GM19328 (cell line): Measurements from ENCODE around the gene VWF.
"Not testable (repeated sequence)": the region's sequence is repeated elsewhere in the genome, so short reads cannot be mapped to it uniquely, and the experiment has no call there.

Experiments
- ATAC-seq: cut with Tn5 transposase; IDR thresholded peaks from one replicate; pipeline ENCODE4 v1.9.1; 2021; ENCODE audit warnings: mild to moderate bottlenecking, moderate library complexity; ENCODE audit not compliant: unreplicated experiment

The VWF gene

DNA sequence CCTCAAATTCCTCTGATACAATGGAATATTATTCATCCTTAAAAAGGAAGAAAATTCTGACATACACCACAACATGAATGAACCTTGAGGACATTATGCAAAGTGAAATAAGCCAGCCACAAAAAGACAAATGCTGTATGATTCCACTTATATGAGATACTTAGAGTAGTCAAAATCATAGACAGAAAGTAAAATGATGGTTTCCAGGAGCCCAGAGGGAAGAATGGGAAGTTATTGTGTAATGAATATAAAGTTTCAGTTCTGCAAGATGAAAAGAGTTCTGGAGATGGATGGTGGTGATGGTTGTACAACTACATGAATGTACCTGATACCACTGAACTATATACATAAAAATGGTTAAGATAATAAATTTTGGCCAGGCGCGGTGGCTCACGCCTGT lies 18.3 kb downstream of the VWF start:
- no peak for ATAC-seq

DNA sequence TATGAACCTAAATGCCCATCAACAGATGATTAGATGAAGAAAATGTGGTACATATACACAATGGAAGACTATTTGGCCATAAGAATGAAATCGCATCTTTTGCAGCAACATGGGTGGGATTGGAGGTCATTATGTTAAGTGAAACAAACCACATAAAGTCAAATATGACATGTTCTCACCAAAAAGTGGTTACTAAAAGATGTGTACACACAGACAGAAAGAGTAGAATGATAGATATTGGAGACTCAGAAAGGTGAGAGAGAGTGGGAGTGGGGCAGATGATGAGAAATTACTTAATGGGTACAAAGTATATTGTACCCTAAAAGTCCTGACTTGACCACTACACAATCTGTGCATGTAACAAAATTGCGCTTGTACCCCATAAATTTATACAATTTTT lies 19.6 kb downstream of the VWF start:
- ATAC-seq = no peak

DNA sequence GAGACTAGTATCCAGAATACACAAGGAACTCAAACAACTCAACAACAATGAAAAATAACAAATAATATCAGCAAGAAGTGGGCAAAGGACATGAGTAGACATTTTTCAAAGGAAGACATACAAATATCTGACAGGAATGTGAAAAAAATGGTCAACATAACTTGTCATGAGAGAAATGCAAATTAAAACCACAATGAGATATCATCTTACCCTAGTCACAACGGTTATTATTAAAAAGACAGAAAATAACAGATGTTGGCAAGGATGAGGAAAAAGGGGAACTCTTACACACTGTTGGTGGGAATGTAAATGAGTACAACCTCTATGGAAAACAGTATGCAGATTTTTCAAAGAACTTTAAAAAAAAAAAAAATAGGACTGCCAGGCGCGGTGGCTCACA lies 20.4 kb downstream of the VWF start:
- ATAC-seq = no peak

DNA sequence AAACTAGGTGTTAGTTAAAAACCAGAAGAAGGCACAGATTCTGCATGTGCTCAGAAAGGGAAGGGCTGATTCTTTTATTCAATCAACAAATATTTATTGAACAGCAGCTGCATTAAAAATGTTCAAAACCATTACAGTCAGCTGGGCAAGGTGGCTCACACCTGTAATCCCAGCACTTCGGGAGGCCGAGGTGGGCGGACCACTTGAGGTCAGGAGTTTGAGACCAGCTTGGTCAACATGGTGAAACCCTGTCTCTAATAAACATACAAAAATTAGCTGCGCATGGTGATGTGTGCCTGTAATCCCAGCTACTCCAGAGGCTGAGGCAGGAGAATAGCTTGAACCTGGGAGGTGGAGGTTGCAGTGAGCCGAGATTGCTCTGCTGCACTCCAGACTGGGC lies 22.4 kb downstream of the VWF start:
- ATAC-seq = not testable (repeated sequence)

DNA sequence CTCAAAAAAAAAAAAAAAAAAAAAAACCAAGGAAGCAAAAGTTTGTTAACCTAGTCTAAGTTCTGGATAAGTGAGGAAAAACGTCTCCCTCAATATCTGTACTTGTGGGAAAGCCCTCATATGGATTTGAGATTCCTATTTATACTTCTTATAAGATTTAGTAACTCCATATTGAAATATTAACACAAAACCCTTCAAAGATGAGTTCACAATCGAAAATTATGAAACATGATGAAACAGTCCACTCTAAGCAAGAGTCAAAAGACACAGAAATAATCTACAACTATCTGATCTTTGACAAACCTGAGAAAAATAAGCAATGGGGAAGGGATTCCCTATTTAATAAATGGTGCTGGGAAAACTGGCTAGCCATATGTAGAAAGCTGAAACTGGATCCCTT lies 25.2 kb downstream of the VWF start:
- ATAC-seq = no peak

DNA sequence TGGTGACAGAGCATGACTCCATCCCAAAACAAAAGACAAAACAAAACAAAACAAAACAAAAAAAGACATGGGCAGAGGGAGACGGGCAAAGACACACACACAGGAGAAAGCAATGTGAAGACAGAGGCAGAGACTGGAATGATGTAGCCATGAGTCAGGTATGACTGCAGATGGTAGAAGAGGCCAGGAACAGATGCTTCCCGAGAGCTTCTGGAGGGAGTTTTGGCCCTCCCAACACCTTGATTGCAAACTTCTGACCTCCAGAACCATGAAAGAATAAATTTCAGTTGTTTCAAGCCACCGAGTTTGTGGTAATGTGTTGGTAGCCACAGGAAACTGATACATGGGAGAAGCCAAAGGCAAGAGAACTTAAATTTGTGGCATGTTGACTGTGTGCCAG lies 27.1 kb downstream of the VWF start:
- no peak for ATAC-seq

DNA sequence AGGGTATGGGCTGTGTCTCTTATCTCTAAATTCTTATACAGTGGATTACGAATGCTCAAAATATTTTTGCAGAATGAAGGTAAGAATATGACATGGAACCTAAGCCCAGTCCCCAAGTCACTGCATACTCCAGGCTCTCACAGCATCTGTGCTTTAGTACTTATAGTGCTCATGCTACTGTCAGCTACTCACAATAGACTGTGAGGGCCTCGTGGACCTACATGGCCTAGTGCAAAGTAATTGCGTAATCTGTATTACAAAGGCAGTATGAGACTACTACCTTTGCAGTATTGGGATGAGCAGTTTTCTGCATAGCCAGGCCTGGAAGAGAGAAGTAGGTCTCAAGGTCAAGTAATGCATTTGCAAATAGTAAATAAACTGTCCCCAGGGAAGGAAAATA lies 27.9 kb downstream of the VWF start:
- ATAC-seq = no peak

DNA sequence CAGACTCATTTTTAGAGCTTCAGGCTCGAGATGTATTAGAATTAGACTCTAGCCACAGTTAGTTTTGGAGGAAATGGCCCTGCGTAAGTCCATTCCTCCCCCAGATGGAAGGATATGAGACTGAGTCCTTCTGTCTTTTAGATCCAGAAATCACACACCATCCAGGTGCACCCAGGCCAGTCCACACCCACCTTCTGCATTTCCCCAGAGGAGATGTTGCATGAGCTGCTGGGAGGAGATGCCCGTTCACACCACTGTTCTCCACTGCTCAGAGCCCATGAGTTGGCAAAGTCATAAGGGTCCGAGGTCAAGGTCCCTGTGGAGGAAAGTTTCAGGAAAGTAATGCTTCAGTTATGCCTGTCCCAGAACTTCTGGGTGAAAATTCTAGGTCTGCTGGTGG lies 29.2 kb downstream of the VWF start:
- ATAC-seq = no peak

DNA sequence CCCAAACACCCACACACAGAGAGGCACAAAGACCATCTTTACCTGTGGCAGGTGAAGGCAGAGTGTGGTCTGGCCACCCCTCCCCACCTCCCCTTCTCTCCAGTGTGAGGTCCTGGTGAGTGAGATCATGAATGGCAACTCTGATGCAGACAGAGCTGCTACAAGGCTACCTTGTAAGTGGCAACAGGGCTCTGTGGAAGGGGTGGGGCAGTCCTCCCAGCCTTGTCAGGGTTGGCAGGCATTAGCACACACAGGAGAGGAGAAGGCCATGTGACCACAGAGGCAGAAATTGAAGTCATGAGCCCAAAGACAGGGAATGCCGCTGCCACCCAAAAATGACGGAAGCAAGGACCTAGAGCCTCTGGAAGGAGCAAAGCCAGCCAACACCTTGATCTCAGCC lies 30.7 kb downstream of the VWF start:
- ATAC-seq = no peak

DNA sequence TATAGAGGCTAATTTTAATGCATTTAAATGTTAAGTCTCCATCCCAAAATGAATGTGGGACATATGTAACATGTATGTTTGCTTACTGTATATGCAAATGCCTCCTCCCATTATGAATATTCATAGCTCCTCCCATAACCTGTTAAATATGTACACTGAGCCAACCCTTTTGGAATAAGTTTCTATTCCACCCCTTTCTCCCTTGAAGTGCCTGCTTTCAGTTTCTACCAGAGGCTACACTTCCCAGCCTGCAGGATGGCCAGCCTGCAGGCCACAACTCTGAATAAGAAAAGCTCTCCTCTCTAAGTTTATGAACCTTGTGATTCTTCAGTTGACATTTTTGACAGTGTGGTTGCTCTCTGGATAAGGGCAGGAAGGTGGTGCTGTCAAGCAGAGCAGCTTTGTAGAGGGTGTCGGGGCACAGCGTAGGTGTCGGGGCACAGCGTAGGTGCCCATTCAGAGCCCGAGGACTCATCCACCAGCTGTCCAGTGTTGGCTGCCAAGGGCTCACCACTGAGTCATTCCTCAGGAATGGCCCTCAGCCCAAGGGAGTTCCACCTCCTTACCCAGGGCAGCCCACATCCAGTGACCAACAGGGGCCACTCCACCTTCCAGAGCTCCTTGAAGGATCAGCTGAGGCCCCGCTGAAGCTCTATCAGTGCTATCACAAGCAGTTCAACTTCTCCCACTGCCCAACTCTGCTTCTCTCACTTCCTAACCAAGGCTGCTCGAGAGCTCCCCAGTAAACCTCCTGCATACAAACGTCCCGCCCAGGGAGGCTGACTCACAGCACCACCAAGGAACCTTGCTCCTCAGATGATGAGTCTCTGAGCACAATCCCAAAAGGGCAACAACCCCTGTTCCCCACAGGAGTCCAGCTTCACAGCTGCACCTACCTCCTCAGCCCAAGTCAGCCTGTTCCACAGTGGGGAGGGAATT lies 31.4 kb downstream of the VWF start:
- no peak for ATAC-seq

DNA sequence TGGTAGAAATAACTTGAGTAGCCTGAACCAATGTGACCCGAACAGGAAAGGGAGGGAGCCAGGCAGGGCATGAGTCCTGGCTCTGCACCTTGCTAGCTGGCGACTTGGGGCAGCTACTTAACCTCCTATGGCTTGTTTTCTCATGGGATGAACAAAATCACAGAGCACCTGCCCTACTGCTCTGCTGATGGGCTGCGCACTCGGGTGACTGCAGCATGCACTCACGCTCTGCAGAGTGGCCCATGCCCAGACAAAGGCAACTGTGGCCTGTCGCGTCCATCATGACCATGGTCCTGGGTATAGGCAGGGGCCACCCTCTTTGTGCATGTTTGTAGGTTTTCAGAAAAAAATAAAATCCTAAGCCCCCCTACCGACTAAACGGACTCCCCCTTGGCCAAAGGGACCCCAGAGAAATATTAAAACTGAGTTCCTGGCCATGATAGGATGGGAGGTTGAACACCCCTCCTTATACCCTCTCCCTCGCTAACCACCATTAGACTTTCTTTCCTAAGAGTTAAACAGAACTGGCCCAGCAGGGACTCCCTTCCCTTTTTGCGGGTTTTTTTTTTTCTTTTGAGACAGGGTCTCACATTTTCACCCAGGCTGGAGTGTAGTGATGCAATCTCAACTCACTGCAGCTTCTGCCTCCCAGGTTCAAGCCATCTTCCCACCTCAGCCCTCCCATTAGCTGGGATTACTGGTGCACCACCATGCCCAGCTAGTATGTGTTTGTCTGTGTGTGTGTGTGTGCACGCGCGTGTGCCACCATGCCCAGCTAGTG lies 32.5 kb downstream of the VWF start:
- ATAC-seq = no peak

DNA sequence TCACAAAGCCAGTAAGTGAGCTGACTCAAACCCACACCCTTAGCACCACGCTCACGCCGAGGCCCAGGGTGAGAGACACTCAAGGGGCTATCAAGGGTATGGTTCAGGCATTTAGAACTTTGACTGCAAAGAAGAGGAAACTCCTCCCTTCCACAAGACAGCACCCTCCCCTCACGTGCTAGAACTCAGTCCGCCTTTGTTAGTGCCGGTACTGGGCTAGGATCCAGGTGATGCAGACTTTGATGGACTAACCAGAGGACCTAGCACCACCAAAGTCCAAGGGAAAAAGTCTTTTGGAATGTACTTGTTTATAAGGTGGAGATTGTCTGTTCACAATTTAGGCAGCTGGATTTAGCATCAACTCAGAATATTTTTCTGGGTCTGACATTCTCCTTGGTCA lies 33.7 kb downstream of the VWF start:
- no peak for ATAC-seq

DNA sequence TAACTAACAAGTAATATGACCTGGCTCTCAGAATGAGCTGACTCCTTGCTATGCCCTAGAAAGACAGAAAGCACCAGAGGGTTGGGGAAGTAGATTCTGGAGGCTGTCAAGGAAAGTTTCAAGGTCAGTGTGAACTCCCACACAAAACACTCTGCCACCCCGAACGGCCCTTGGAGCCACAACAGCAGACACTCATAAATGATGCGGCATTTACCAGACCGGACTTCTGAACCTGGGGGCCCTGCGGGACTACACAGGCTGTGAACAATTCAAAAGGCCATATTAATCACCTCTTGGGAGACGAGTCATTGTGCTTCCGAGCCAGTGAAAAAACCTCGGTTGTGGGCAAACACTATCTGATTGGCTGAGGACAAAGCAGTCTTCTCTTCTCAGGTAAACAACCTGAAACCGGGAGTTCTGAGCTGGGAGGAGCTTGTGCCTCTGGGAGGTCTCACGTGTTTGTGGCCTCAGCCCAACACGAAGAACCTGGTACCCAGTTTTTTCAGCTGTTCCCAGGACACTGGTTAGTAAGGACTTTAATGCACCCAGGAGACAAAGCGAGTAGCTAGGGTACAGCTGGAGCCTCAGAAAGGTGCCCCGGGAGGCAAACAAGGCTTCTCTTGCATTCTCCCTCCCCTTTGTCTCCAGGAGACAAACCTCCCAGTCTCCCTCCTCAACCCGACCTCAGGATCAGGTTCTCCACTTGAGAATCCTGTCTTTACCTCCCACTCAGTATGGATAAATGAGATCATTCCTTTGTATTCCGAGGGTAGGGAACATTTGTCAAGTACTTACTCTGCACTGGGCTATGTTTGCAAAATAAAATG lies 35.3 kb downstream of the VWF start:
- ATAC-seq = no peak

DNA sequence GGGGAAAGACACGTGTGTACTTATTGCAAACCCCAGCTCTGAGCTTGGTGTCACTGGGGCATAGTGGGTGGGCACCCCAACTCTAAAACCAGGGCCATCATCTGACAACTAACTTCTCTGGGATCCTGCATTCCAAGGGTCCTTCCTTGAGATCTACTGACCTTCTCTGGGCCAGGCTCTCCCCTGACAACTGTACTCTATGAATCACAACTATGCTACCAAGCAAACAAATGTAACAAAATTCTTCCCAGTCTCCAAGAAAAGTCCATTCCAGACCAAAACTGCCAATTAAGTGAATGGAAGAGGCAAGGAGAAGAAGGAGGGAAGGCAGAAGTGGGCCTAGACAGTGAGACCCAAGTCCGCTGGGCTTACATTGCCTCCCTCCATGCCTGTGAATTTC lies 38.2 kb downstream of the VWF start:
- no peak for ATAC-seq

DNA sequence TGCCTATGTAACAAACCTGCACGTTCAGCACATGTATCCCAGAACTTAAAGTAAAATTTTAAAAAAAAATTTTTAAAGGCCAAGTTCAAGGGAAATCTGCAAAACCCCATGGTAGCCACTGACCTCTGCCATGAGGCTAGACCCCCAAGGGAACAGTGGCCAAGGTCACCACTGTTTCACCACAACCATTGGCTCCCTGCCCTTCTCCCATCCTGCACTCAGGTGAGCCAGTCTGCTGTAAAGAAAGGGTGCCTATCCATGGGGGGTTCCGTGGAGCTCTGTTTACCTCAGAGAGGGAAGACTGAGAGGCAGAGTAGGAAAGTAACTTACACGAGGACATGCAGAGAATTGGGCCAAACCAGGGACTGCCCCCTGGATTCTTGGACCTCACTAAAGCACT lies 38.6 kb downstream of the VWF start:
- no peak for ATAC-seq

DNA sequence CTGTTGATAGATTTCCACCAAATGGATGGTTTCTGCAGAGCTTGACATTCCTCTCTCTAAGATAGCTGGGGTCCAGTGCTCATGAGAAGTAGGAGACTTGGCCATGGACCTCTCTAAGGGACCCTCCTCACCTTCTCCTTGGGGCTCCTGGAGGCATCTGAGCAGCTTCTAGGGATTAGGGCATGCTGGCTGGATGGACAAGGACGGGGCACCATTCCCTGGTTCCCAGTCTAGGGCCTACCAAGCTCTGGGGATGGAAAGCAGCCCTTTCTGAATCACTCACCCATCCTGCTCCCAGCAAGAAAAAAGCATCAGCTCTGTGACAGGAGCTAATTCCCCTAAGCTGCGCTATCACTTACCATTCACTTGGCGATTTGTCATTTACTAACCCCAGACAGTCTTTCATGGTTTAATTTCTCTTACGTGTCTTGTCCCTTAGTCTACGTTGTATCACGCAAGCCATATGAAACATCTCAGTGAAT lies 39.5 kb downstream of the VWF start:
- no peak for ATAC-seq

DNA sequence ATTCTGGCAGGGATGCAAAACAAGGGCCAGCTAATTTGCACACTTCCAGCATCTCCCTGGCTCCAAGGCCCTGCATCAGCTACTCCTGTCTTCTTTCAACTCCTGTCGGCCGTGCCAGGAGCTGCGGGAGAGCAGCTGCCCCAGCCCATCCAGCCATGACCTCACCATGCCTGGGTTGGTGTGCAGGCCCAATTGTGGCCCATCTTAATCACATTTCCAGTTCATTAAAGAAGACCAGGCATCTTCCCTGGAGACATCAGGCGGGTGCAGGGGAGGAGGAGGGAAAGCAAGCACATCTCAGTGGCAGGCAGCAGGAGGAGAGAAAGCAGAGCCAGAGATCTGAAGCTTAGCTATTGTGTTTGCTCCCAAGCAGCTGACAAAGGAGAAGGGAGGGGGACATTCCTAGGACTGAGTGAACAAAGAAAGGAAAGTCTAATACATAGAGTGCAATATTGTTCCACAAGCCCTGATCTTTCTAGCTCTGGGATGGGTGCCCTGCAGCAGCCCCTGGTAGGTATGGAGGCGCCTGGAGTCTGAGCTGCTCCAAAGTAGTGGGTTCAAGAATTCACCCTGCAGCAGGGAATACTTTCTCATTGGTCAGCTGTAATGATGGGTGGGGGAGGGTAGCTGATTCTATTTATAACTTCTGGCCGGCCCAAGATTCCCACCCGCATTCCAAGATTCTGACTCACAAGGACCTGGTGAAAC lies 40.1 kb downstream of the VWF start:
- ATAC-seq = no peak

DNA sequence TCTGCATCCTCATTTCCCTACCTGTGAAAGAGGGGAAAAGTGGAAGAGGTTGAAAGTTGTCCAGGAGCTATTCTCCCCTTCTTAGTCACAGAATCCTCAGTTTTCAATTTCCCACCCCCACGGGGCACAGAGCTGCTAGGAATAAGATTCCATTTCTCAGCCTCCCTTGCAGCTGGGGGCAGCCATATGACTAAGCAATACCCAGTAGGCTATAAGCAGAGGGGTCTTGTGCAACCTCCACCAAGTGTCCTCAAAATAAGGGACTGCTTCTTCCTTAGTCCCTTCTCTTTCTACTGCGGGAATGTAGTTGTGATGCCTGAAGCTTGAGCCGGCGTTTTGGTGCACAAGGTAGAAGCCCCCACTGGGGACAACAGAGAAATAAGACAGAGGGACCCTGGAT lies 40.9 kb downstream of the VWF start:
- no peak for ATAC-seq

DNA sequence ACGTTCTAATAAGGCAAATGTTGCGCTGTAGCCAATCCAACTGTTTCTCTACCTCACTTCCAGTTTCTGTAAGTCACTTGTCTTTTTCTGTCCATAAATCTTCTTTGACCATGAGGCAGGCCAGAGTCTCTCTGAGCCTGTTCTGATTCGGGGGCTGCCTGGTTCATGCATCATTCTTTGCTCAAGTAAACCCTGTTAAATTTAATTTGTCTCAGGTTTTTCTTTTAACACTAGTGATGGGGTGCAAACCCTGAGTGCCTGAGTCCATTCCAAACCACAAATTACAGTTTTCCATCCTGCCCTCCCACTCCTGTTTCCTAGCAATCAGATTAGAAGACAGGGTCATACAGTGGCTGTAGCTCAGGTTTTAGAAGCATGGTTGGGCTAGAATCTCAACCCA lies 41.9 kb downstream of the VWF start:
- ATAC-seq = no peak

DNA sequence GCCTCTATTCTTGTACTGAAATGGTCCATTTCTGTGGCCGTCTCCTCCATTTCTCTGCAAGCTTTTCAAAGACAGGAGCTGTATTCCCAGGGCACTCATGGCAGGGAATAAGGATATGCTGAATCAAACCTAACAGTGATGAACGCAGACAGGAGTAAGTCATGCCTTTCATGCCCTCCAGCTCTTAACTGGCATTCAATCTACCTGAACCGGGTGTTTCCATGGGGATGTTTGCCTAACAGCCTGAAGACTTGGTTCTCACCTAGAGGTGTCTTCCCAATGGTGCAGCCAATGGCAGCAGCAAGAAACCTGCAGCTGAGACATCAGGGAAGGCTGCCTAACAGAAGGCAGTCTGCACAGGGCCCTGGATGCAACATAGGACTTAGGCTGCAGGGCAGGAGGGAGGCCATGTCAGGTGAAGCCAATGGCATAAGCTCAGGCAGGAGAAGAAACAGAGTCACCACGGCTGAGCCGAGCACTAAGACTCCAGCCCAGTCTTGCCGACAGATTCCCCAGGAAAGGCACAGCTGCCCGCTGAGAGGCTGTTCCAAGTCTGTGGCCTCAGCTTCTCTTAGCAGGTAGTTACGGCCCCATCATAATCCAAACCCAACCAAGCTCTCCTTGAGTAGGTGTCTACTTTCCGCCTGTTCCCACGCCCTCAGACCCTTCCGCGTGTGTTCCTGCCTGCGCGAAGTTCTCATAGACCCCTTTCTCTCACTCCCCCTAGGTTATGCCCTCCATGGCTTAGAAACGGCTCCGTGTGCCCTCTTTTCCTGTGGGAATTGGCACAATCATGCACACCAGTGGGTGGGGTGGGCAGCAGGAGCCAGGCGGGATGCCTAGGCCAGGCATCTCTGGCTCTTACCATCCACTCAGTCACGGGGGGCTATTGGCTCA lies 44.1 kb downstream of the VWF start:
- no peak for ATAC-seq
